Hematopoietic multipotent progenitor cell treated with erythropoietin and hydrocortisone succinate and interleukin-3 and kit ligand, for 6 days (in vitro differentiated cells): ENCODE measurements around the gene ARF1.

Experiments
- DNase-seq: peaks from one replicate; pipeline ENCODE4 v3.0.0-alpha.2; 2015

ARF1 gene

GRCh38 chr1:228131766-228132165 lies 49.3 kb downstream of the ARF1 start:
- no peak for DNase-seq

DNA sequence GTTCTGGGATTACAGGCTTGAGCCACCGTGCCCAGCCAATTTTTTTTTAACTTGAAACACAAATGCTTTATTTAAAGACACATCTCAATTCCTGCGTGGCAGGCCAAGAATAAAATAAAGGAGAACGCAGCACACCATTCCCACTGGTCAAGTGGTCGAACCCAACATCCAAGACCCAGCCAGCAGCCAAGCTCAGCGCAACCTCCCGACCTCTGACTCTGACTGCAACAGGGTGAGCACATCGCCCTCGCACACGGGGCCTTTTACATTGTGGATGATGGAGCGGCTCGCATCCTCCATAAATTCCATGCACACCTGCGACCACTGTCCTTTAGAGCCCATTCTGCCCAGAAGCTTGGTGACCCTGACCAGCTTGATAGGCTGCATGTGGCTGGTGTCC lies 52.1 kb downstream of the ARF1 start:
- no peak for DNase-seq

DNA sequence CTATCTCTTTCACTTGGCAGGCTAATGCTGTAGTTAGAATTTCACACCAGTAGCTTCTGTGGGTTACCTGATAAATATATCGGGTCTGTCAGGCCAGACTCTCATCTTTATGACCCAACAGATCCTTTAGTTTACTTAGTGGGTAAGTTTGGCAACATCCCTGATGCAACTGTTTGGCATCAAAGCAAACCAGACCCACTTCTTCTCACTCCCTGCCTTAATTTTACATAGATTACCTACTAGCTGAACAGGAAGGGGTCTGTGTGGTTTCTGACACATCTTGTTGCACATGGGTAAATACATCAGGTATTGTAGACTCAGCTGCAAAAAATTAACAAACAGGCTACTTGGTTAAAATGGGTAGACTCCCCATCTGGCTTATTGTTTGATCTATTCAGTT lies 54.4 kb downstream of the ARF1 start:
- peak; percentile 29 for DNase-seq

- DNase-seq = no peak
Measured at GRCh38 chr1:228139406-228139930, 57.0 kb downstream of the ARF1 start.

DNA sequence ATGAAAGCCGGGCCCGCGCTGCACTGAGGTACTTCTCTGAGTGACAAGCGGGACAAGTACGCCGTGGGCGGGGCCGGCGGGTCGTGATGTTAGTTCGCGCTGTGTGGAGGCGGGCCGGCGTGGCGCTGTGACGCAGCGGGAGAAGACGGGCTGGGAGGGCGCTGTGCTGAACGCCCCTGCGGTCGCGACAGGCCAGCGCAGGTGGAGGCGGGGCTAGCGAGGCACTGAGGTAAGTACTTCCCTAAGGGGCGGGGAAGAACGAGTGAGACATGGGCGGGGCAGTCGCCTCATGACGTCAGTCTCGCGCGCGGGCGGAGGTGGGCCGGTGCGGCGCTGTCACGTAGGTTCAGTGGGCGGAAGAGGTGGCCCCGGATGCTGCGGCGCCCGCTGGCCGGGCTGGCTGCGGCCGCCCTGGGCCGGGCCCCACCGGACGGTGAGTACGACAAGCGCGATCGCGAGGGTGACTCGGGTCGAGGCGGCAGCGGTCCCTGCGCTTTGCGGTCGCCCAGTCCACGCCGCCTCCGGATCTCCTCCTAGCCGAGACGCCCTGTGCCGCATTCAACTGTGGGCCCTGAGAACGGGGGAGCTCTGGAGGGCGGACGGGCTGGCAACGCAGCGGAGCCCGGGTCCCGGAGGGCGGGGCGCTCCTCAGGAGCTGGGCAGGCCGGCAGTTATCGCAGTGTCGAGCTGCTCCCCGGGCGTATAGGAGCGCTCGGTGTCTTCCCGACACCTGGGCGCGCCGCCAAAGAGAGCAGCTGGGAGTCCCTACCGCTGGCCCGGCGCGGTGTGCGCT lies 57.6 kb downstream of the ARF1 start, which contains the start of gene GUK1:
Gene GUK1 (plus strand): TSS at position 349 of the 793 bp plus-strand sequence. CDS start 24 bp downstream, at position 373.
- peak; percentile 100 for DNase-seq

DNA sequence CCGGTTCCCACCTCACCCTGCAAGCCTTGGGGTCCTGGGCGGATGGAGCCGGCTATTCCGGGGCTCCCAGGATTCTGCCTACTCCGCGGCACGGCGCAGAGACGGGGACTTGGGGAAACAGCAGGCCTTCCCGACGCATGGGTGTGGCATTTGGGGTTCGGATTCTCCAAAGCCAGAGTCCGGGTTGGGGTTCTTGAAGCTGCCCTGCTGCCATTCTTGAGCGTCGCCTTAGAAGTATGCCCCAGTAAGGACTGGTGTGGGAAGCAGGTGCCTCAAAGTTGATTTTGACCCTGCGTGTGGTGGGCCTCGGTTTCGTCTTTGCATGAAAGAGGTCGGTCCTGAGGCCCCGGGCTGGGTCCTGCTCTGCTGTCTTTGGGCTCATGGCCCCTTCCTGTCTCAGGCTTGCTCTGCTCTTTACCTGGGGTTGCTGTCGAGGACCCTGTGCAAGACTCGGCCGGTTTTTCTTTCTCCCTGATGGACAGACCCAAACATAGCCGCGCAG lies 58.3 kb downstream of the ARF1 start:
- DNase-seq = no peak

- peak; percentile 58 for DNase-seq
Measured at GRCh38 chr1:228141226-228142044, 58.9 kb downstream of the ARF1 start.

GRCh38 chr1:228142155-228142691 lies 59.7 kb downstream of the ARF1 start:
- no peak for DNase-seq

DNA sequence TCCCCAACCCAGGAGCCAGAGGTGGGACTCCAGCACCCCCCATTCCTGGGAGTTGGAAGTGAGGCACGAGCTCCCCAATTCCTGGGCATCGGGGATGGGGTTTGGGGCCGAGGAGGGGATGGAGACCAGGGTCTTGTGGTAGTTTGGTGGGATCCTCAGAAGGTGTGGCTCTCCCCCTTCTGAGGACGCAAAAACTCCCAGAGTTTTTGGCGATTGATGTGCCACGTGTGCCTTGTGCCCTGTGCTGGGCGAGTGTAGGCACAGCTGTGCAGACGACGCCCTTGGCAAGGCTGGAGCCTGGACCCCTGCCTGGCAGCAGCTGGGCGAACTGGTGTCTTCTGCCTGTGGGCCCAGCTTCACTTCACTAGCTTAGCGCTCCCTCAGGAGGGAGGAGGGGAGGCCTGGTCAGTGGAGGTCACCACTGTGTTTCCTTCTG lies 60.2 kb downstream of the ARF1 start:
- no peak for DNase-seq

DNA sequence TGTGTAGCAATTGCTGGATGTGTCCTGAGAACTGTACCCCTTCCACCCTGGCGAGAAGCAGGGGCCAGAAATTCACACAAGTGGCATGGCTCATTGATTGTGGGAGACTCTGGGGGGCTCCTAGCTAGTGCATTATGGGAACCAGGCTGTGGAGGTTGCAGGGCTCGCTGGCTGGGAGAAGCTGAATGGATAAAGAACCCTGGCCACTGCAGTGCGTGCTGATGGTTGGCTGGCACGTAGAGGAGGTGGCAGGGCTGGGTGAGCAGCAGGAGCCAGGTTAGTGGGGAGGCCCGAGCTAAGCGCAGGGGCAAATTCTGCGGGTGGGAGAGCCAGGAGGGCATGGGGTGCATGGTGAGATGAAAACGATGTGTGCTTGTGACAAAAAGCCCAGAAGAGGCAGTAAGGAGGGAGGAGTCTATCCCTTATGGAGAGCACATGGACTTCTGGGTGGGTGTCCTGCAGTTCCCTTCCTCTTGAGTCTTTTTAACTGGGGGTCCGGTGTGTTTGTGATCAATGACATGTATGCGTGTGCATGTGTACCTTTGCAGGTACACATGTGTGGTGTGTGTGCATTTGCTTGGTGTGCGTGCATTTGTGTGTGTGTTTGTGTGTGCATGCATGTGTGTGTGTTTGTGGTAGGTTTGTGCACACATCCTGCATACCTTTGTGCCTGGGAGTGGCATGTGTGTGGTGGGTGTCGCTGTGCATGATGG lies 61.1 kb downstream of the ARF1 start:
- no peak for DNase-seq

GRCh38 chr1:228144193-228144992 lies 61.9 kb downstream of the ARF1 start:
- DNase-seq = no peak

GRCh38 chr1:228144993-228145343 lies 62.5 kb downstream of the ARF1 start:
- no peak for DNase-seq

GRCh38 chr1:228145463-228146416 lies 63.2 kb downstream of the ARF1 start:
- peak; percentile 84 for DNase-seq

DNA sequence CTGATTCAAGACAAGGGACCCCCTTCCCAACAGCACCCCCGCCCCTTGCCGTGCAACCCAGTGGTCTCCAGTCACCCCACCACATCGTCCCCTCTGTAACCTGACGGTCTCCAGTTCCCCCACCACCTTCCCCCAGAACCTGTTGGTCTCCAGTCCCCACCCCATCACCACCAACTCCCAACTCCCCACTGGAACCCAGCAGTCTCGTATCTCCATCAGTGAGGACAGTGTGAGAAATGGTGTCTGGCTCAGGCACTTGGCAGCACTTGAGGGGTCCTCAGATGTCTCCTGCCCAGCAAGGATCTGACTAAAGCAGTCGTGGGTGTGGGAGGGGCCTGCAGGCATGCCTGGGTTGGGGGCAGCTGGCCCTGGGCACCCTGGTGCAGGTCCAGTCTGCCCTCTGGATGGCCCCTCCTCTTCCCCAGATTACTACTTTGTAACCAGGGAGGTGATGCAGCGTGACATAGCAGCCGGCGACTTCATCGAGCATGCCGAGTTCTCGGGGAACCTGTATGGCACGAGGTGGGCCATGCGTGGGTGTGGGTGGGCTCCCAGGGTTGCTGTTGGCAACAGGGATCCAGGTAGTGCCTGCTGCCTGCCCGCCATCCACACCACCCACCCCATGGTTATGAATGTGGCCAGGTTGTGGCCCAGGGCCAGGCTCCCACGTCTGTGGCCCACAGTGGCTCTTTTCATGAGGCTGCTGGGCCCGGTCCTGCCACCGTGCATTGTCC lies 64.1 kb downstream of the ARF1 start:
- no peak for DNase-seq

DNA sequence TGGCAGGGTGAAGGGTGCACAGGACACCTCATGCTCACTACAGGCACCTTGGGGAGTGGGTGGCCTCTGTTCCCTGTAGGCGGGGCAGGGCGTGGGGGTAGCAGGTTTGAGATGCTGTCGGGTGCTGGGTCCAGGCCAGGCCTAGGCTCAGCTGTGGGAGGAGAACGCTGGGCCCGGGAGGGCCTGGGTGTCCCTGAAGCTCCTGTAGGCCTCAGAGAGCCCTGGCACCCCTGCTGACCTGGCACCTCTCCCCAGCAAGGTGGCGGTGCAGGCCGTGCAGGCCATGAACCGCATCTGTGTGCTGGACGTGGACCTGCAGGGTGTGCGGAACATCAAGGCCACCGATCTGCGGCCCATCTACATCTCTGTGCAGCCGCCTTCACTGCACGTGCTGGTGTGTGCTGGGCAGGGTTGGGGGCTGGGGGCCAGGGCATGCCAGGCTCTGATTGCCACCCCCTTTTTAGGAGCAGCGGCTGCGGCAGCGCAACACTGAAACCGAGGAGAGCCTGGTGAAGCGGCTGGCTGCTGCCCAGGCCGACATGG lies 64.7 kb downstream of the ARF1 start:
- DNase-seq = no peak

- no peak for DNase-seq
Measured at GRCh38 chr1:228147768-228148167, 65.3 kb downstream of the ARF1 start.

GRCh38 chr1:228148196-228148861 lies 65.8 kb downstream of the ARF1 start:
- no peak for DNase-seq
